ENCODE results near the gene DCAF6. TPM values are rescaled to one million over a fixed set of nuclear protein-coding genes. Genes with fewer than 3 reads are reported as not detected.

The DCAF6 gene
- total RNA-seq, 1 donor = 68.9 TPM

GRCh38 chr1:167981933-167982332, 45.5 kb downstream of the DCAF6 start:
- H3K4me3 ChIP-seq (ENCODE audit: low read depth, low read length) = no peak overlapping the region
- no peak for DNase-seq (ENCODE audit: low read depth)
- TF ChIP-seq CTCF (IDR thresholded peaks at IDR 0.05; ENCODE audit: insufficient read depth, low read length) = no peak

- DNase-seq (ENCODE audit: low read depth) = no peak
- no peak overlapping the region for H3K4me3 ChIP-seq (ENCODE audit: low read depth, low read length)
- TF ChIP-seq CTCF (IDR thresholded peaks at IDR 0.05; ENCODE audit: insufficient read depth, low read length) = no peak
Measured at GRCh38 chr1:167983797-167984420, 47.4 kb downstream of the DCAF6 start.

- no peak for TF ChIP-seq CTCF (IDR thresholded peaks at IDR 0.05; ENCODE audit: insufficient read depth, low read length)
- no peak overlapping the region for H3K4me3 ChIP-seq (ENCODE audit: low read depth, low read length)
- DNase-seq (ENCODE audit: low read depth) = peak; percentile 16
Measured at GRCh38 chr1:167984886-167985489, 48.5 kb downstream of the DCAF6 start.

GRCh38 chr1:167987174-167987573, 50.7 kb downstream of the DCAF6 start:
- no peak for TF ChIP-seq CTCF (IDR thresholded peaks at IDR 0.05; ENCODE audit: insufficient read depth, low read length)
- peak; percentile 40 for DNase-seq (ENCODE audit: low read depth)
- no peak overlapping the region for H3K4me3 ChIP-seq (ENCODE audit: low read depth, low read length)

- peak; percentile 24 for DNase-seq (ENCODE audit: low read depth)
- no peak overlapping the region for H3K4me3 ChIP-seq (ENCODE audit: low read depth, low read length)
- TF ChIP-seq CTCF (IDR thresholded peaks at IDR 0.05; ENCODE audit: insufficient read depth, low read length) = no peak
Measured at GRCh38 chr1:167991546-167991945, 55.1 kb downstream of the DCAF6 start.

- no peak for DNase-seq (ENCODE audit: low read depth)
- no peak overlapping the region for H3K4me3 ChIP-seq (ENCODE audit: low read depth, low read length)
- TF ChIP-seq CTCF (IDR thresholded peaks at IDR 0.05; ENCODE audit: insufficient read depth, low read length) = no peak
Measured at GRCh38 chr1:167993720-167994119, 57.2 kb downstream of the DCAF6 start.

Data from fibroblast of the aortic adventitia (primary cell).